Neural crest cell (in vitro differentiated cells): ENCODE results near the gene CCDC181. TPM values are rescaled to one million over a fixed set of nuclear protein-coding genes. Genes with fewer than 3 reads are reported as not detected.

Experiments
- DNase-seq: peaks from one replicate; pipeline ENCODE4 v3.0.0; 2021; ENCODE audit warnings: low read depth, mixed read lengths, low spot score
- H3K27ac Mint-ChIP-seq: one replicate; pipeline ENCODE4 v1.8.0; 2021; ENCODE audit warnings: mild to moderate bottlenecking, mixed read lengths; ENCODE audit not compliant: unreplicated experiment
- H3K27me3 Mint-ChIP-seq: 2 replicates; pipeline ENCODE4 v1.8.0; 2021; ENCODE audit warnings: low read depth, mild to moderate bottlenecking, mixed read lengths
- H3K36me3 Mint-ChIP-seq: 2 replicates; pipeline ENCODE4 v1.8.0; 2021; ENCODE audit warnings: low read depth, mild to moderate bottlenecking, mixed read lengths
- H3K4me1 Mint-ChIP-seq: 2 replicates; pipeline ENCODE4 v1.8.0; 2021; ENCODE audit warnings: mixed read lengths
- H3K4me3 Mint-ChIP-seq: one replicate; pipeline ENCODE4 v1.8.0; 2021; ENCODE audit warnings: mild to moderate bottlenecking, mixed read lengths
- H3K9me3 Mint-ChIP-seq: 2 replicates; pipeline ENCODE4 v1.8.0; 2021; ENCODE audit warnings: mixed read lengths
- total RNA-seq: library from RNA; stranded (reverse); gene quantifications from 2 replicates; pipeline ENCODE4 v1.2.1, GENCODE V29; 2021
- TF ChIP-seq, protein P1 (sequence below): fragments of 200-600 bp; sonication (generic); conservative IDR thresholded peaks from 2 replicates; pipeline ENCODE4 v1.5.0; 2021; ENCODE audit warnings: antibody characterized with exemption, mild to moderate bottlenecking

The CCDC181 gene
- total RNA-seq, 1 donor from 2014 or later, result 7.5 TPM

GRCh38 chr1:169346036-169346589 is 81.2 kb downstream of the CCDC181 start:
- H3K4me1 Mint-ChIP-seq, result peaks cover 4% of the 10 kb centered on the region
- H3K36me3 Mint-ChIP-seq, result no peaks in the 10 kb centered on the region
- no peak overlapping the region for H3K4me3 Mint-ChIP-seq
- no peaks in the 10 kb centered on the region for H3K9me3 Mint-ChIP-seq
- TF ChIP-seq, protein P1, sequence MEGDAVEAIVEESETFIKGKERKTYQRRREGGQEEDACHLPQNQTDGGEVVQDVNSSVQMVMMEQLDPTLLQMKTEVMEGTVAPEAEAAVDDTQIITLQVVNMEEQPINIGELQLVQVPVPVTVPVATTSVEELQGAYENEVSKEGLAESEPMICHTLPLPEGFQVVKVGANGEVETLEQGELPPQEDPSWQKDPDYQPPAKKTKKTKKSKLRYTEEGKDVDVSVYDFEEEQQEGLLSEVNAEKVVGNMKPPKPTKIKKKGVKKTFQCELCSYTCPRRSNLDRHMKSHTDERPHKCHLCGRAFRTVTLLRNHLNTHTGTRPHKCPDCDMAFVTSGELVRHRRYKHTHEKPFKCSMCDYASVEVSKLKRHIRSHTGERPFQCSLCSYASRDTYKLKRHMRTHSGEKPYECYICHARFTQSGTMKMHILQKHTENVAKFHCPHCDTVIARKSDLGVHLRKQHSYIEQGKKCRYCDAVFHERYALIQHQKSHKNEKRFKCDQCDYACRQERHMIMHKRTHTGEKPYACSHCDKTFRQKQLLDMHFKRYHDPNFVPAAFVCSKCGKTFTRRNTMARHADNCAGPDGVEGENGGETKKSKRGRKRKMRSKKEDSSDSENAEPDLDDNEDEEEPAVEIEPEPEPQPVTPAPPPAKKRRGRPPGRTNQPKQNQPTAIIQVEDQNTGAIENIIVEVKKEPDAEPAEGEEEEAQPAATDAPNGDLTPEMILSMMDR, result no peak
- DNase-seq, result no peak
- H3K27me3 Mint-ChIP-seq, result no peaks in the 10 kb centered on the region
- H3K27ac Mint-ChIP-seq, result no peak overlapping the region

DNA sequence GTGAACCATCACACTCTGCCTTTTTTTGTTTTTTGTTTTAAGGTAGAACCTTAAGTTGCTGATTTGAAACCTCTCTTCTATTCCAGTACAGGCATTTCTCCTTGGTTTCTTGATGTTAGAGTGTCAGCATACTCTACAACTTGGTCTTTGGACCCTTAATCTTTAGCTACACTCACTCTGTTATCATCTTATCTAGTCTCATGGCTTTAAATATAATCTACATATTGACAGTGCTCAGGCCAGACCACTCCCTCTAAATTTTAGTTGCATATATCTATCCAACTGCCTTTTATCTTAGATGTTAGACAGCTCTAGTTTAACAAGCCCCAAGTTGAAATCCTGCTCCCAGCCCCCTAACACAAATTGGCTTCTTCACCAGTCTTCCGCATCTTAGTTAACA is 81.8 kb downstream of the CCDC181 start:
- no peaks in the 10 kb centered on the region for H3K27me3 Mint-ChIP-seq
- H3K27ac Mint-ChIP-seq, result no peak overlapping the region
- peaks cover 4% of the 10 kb centered on the region for H3K9me3 Mint-ChIP-seq
- peaks cover 3% of the 10 kb centered on the region for H3K36me3 Mint-ChIP-seq
- no peak for DNase-seq
- TF ChIP-seq, protein P1, result no peak
- peaks cover 4% of the 10 kb centered on the region for H3K4me1 Mint-ChIP-seq
- H3K4me3 Mint-ChIP-seq, result no peak overlapping the region

Other genes starting within 250 kb of the CCDC181 start
- 25.7 and 28.6 TPM in 2 replicates for gene NME7, start 59.7 kb downstream of the CCDC181 start, total RNA-seq
- gene BLZF1, start 59.3 kb downstream of the CCDC181 start, total RNA-seq, result 14.2 and 14.7 TPM in 2 replicates
- 12.2 and 12.6 TPM in 2 replicates for gene SLC19A2, start 58.5 kb upstream of the CCDC181 start, total RNA-seq
- gene F5, start 159.0 kb upstream of the CCDC181 start, total RNA-seq, result not detected in 2 replicates
- not detected in 2 replicates for gene SELP, start 202.7 kb upstream of the CCDC181 start, total RNA-seq